HG02885 (cell line): ENCODE results near the gene DCUN1D1.
A peak's percentile ranks its signal among the peaks of the same experiment; 100 is the strongest.

Experiments
- ATAC-seq: cut with Tn5 transposase; IDR thresholded peaks from one replicate; pipeline ENCODE4 v1.9.1; 2021; ENCODE audit warnings: mild to moderate bottlenecking; ENCODE audit not compliant: unreplicated experiment, poor library complexity

The DCUN1D1 gene

DNA sequence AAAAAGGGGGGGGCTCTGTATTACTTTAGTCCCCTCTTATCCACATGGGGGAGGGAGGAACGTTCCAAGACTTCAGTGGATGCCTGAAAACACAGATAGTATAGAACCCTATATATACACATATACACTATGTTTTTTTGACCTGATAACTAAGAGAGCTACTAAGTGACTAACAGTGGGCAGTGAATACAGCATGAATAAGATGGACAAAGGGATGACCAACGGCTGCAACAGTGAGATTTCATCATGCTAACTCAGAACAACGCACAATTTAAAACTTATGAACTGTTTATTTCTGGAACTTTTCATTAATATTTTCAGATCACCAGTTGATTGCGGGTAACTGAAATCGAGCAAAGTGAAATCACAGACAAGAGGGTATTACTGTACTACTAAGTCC lies 7.3 kb downstream of the DCUN1D1 start:
- no peak for ATAC-seq

GRCh38 chr3:182972387-182972786 lies 8.0 kb downstream of the DCUN1D1 start:
- ATAC-seq = no peak

- ATAC-seq = no peak
Observed at GRCh38 chr3:182971637-182972036, 8.7 kb downstream of the DCUN1D1 start.

DNA sequence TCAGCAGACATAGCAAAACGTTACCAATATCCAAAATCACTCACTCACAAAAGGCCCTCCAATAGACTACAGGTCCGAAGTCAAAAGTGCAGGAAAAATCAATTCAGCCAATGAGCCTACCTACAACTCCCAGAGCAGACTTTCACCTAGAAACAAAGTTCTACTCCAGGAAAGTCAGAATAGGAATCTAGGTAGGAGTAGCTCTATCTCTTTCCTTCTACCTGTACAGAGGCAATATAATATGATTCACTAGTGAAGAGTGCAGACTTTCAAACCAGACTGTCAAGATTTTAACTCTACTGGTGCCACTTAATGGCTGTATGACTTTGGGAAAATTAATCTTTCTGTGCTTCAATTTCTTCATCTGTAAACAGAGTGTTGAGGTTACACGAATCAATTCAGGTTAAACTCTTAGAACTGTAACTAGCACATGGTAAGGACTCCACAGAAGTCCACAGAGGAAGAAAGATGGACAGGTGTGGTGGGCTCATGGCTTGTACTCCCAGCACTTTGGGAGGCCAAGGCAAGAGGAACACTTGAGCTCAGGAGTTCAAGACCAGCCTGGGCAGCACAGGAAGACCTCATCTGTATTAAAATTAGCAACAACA lies 9.4 kb downstream of the DCUN1D1 start:
- no peak for ATAC-seq

- no peak for ATAC-seq
Observed at GRCh38 chr3:182969853-182970252, 10.5 kb downstream of the DCUN1D1 start.

DNA sequence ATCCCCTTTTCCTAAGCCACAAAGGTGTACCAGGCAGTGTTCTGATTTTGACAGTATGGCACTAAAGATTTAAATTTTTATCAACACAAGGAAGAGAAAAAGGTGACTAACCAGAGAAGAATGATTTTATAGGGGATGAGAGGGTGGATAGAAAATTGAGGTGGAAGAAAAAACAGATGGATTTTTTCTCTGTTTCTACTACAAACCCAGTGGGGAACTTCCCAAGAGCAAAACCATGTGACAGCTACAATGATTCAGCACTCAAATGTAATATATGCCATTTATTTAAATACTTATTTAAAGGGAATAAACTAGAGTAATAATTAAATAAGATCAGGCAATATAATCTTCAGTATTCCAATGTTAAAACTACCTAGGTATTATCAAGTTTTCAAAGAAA lies 11.1 kb downstream of the DCUN1D1 start:
- ATAC-seq = no peak

DNA sequence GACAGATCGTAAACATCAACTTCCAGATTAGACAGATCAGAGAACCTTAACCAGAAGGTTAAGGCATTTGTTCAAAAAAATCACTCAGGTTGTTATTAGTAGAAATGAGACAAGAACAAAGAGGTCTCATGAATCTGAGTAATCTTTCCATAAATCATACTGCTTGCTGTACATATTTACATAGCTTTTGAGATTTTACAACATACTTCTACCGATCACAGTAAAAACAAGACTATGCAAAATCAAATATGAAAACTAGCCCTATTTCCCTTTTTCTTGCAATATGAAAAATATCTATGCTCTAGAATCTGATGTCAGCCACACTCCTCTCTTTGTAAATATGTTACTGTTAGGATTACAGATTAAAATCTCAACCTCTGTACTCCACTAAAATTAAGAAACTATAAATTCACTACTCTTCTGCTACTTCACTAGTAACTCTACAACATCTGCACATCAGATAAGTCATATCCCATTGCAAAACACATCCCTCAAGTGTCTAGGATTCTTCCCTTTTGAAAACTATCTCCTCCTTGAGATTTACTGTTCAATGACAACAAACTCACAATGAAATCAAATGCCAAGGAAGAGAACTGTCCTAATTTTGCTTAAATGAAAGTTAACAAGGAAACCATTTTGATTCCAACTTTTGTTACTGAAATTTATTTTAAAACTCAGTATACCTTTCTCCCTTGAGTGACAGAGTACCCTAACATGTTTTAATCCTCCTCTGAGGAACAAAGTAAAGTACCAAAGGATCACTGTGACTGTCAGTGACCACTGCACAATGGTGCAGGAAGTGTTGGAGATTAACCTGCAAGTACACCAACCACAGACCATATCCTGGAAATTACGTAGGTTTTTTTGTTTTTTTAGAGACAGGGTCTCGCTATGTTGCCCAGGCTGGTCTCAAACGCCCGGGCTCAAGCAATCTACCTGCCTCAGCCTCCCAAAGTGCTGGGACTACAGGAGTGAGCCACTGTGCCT lies 12.8 kb downstream of the DCUN1D1 start:
- ATAC-seq = peak; percentile 63

DNA sequence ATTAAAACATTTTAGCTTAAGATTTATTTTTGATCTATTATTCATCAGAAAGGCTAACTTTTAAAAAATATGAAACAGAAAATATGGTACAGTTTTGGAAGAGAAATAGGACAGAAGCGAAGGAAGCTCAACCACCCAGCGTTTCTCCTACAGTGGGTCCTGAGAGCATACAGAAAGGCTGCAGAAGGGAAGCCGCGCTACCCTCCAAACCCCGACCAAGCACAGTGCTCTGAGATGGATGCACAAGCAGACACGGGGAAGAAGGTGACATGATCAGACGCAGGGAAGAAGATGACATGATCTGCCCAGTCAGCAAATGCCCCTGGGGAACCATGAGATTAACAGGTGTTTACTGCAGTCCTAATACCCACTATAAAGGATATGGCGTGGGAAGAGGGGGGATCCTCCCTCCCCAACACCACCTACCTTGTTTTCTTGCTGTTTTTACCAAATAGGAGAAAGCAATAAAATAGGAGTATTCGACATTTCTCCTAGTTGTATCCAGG lies 14.4 kb downstream of the DCUN1D1 start:
- no peak for ATAC-seq

DNA sequence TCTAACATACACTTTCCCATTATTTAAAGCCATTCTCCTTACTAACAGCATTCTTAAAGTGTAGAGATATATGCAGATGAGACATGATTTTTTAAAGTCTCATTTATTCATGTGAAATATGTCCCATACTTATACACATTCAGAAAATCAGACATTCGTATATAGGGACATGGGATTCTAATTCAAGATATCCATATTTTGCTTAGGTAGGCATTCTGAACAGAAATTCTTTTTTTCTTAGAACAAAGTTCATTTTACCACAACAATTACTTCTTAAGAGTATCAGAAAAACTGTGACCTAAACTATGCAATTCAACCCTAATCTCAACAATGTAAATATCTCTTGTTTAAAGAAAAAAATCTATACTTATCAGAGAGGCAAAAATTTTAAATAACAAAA lies 16.2 kb downstream of the DCUN1D1 start:
- ATAC-seq = no peak

GRCh38 chr3:182962166-182962565 lies 18.2 kb downstream of the DCUN1D1 start:
- no peak for ATAC-seq

GRCh38 chr3:182959474-182960350 lies 20.6 kb downstream of the DCUN1D1 start:
- no peak for ATAC-seq

GRCh38 chr3:182957676-182958266 lies 22.6 kb downstream of the DCUN1D1 start:
- no peak for ATAC-seq

DNA sequence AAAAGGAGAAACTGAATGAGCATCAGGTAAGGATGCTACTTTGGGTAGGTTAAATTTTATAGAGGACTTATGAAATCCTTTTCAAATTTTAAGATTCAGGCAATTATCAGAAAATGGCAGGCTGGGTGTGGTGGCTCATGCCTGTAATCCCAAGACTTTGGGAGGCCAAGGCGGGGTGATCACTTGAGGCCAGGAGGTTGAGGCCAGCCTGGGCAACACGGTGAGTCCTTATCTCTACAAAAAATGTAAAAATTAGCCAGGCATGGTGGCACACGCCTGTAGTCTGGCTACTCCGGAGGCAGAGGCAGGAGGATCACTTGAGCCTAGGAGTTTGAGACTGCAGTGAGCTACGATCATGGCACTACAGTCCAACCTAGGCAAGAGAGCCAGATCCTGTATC lies 23.1 kb downstream of the DCUN1D1 start:
- no peak for ATAC-seq

GRCh38 chr3:182954553-182955235 lies 25.6 kb downstream of the DCUN1D1 start:
- ATAC-seq = peak; percentile 91

GRCh38 chr3:182949688-182950087 lies 30.6 kb downstream of the DCUN1D1 start:
- ATAC-seq = no peak

DNA sequence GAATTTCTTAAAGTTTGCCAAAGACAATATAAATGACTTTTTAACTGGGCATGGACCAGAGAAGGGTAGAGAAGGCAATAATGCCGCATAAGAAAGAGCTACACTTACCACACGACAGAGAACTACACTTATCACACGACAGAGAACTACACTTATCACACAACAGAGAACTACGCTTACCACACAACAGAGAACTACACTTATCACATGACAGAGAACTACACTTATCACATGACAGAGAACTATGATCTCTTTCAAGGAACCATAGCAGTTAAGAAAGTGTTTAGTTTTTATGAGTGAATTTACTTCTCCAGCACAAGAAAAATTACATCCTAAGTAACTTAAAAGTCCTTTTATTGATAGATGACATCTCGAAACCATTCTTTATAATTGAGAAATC lies 32.0 kb downstream of the DCUN1D1 start:
- no peak for ATAC-seq

- ATAC-seq = no peak
Observed at GRCh38 chr3:182947888-182948287, 32.5 kb downstream of the DCUN1D1 start.

DNA sequence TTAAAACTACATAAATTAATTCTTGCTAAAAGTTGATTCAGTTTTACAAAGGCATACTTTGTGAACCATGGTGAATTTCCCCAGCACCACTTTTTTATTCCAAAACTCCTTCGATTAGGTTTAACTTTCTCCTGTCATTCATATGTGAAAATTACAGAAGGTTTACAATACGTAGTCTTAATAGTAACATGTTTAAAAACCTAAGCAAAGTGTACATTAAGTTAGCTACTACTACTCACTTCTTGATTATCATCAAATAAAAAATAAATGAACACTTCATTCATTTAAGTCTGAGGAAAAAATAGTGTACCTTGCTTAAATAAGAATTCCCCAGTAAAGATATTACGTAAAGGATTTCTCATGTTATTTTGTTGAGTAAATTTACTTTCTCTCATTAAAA lies 38.6 kb downstream of the DCUN1D1 start:
- ATAC-seq = no peak

DNA sequence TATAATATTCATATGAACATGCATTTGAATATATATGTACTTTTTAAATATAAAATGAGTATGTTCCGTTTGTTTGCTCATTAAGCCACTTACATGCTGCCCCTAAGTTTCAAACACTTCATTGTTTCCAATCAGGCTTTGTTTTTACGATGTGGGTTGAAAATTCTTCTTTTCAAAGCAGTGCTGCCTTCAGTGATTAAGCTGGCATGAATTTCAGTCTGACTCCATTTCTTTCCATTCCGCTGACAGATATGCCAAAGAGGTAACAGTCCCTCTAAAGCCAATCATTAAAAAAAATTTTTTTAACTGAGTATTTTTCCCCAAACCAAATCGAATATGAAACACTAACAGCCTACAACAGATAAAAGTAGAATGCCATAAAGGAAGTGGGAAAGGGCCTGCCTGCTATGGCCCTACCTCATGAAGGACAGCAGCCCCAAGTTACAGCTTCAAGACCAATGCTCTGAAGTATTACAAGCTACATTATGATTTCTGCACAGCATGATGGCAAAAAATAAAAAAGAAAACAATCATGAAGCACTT lies 40.0 kb downstream of the DCUN1D1 start:
- ATAC-seq = no peak
